ENCODE results near the gene SYT2.
"Not testable (repeated sequence)": the region's sequence is repeated elsewhere in the genome, so short reads cannot be mapped to it uniquely, and the experiment has no call there.

Gene SYT2

DNA sequence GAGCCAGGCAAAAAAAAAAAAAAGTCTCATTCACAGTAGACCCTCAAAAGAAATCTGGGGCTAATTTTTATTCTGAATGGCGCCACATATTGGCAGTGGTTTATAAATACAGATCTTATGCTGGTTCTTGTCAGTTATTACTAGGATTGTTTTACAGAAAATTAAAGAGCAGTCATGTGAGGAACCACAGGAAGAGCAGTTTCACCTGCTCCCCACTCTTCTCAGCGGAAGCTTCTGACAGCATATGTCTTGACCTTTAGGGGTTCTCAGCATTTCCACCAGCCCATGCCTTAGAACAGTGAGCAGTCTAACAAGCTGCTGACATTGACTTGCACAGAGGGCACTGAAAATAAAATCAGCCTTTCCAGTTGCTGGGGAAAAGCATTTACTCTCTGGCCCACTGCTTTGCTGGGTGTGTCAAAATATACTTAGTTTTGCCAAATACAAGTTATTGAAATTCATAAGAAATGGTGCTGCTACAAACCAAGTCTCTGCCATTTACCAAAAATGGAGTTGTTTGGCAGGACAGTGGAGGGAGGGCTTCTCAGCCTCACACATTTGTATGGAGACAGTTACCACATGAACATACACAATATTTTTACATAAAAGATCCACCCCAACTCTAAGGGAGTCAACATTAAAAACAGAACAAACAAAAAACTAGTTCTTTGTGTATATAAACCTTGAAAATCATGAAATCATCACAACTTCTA is 144.2 kb downstream of the SYT2 start:
- DNase-seq: no peak

DNA sequence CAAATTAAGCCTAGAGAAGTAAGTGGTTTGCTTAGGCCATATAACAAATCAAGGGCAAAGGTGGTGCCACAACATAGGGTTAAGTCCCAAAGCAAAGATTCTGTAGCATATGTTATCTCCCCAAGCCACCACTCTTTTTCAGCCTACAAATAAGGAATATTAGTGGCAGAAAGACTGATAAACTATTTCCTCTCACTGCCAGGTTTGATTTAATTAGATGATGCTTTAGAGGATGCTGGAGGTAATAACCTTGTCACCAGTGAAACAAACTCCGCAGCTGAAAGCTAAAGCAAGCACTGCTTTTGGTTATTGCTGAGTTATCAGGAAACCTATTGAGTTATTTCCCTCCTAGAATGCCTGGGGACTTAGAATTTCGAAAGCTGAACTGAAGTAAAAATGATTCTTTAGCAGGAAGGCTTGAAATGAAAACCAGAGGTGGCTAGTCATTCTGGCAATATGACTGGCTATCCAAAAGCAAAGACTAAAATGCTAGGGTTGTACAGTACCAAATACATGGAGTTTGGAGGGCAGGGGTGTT is 145.2 kb downstream of the SYT2 start:
- no peak for DNase-seq

DNA sequence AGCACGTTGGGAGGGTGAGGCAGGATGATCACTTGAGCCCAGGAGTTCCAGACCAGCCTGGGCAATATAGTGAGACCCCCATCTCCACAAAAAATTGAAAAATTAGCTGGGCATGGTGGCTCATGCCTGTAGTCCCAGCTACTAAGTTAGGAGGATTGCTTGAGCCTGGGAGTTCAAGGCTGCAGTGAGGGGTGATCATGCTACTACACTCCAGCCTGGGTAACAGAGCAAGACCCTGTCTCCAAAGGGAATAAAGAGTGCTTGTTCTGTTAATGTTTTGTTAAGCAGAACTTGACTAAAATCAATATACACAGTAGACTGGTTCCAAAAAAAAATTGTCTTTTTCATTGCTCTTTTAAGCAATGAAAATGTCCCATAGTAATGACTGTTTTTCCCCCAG is 146.4 kb downstream of the SYT2 start:
- no peak for DNase-seq

DNA sequence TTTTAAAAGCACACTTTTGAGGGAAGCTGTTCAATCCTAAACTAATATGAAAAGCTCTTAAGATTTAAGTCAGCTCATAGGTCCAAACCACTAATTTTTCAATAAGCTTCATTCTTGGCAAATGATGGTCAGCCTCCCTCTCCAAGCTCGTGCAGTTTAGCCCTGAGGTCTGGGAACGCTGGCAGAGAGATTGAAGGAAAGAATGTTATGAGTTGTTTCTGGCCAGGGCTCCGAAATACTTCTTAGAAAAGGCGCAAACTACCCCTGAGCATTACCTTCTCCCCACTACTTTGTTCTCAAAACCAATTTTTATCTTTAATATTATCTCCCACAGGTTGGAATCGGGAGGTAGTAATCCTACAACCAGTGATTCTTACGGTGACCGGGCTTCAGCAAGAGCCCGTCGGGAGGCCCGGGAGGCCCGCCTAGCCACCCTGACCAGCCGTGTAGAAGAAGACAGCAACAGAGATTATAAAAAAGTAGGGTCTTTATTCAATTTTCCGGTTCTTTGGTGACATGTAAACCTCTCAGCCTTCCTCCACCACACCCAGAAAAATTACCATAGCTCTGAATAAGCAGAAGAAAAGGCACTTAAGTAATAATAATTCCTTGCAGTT is 147.7 kb downstream of the SYT2 start:
- no peak for DNase-seq

DNA sequence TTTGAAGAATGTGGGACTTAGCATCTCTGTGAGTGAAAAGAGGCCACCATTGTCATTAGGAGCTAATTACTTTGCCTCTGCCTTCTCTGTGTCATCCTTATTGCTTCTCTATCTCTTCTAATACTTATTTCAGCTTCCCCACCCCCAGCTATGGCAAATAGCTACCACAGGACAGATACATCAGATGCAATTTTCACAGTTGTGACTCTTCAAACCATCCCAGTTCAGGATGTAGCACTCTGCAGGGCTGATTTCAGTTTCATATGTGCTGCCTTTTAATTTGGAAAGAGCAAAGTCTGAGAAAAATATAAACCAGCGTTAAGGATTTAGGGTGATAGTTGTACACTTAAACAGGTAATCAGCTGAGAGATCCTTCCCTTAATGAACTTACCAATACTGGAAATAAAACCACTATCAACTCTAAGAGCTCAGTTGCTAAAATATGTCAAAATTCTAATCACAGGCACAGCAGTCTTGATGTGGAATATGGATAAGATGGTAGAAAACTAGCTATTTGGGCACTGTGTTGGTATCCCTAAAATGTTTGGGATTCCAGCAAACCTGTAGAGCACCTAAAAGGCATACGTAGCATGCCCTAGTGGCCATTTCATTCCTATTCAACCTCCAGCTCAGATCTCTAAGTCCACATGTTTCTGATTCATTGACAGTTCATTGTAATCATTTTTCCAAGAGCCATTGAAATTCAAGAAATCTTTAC is 148.4 kb downstream of the SYT2 start:
- no peak for DNase-seq

DNA sequence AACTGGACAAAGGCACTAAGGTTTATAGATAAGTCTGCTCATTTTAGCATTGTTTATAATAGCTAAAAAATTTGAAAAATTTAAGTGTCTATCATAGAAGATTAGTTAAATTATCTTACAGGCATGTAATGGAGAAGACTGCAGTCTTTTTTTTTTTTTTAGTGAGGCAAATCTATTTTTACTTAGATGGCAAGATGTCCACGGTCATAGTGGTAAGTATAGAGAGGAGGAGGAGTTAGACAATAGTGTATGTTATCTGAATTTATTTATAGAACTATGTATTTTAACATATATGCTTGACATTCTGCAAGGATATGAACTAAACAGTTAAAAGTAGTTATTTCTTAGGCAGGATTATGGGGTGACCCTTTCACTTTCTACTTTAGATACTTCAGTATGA is 149.0 kb downstream of the SYT2 start:
- DNase-seq: no peak

DNA sequence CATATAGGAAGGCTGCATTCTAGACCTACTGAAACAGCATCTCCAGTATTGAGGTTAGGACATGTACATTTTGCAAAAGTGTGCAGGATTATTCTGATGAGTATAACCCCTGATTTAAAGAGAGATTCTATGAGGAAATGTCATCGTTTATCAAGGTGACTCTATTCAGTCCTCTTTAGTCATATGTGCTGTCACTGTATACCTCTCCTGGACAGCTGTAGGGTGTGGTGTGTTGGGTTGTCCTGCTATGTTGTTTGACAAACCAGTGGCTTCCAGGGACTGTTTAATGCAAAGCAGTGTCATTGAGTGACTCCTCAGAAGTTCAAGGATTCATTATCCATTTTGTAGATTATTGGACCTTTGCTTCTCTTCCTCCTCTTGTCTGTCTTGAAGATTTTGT is 152.6 kb downstream of the SYT2 start:
- not testable (repeated sequence) for DNase-seq

DNA sequence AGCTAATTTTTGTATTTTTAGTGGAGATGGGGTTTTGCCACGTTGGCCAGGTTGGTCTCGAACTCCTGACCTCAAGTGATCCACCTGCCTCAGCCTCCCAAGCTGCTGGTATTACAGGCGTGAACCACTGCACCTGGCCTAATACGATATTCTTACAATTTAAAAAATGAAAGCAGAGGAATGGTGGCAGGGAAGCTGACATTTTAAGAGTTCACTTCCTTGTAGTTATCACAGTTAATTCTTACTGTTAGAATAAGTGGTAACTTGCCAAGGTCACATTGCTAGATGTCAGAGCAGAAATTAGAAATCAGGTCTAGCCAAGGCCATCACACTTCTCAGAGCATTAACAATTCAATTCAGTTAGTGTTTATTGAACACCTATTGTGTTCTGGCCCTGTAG is 154.2 kb downstream of the SYT2 start:
- DNase-seq: not testable (repeated sequence)

DNA sequence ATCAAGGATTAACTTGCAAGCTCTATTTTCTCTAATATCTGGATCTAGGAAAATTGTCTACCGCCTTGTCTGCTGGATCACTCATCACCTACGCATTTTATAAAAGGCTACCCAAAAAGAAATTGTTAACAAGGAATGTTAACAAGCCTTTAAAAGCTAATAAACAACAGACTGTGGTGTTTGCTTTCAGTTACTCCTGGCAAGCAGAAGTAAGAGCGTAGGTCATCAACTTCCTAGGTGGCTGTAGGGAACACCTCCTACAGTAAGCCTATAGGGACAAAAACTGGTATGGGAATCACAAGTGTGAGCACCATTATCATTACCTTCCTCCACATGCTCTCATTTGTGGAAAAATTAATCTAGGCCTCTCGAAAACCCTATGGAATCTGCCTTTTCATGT is 155.6 kb downstream of the SYT2 start:
- not testable (repeated sequence) for DNase-seq

DNA sequence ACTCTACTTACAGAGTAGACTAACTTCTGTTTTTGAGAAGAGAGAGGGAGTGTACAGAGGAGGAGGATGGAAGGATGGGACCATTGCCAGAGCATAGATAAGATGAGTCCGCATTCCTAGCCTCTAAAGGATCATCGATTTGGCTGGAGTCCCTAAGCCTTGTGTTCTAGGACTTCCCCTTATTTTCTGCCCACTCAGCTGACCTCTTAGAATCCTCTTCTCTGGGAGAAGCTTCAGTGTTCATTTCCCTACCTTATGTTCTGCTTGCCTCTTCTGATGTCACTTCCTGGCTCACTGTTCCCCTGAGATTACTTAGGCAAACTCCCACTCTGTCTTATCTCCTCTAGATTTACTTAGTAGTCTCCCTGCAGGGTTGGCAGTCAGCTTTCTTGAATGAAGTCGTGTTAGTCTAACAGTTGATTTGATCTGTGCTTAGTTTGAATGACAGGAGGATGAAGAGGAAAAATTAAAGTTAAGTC is 156.7 kb downstream of the SYT2 start:
- no peak for DNase-seq

DNA sequence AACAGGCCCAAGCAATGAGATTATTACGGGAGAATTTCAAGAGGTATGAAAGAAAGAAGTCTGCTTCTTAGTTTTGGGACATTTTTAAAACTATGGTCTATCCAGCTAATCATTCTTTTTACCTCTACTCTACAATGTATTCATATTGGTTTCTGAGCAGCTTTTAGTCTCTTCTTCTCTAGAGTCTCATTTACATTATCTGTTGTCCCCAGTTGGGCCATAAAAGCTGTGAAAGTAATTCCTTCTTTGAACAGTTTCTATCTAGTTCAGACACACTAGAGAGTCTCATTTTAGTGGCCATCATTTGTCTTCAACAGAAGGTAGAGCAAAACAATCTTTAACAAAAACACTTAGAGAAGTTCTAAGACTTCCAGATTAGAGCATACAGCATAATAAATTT is 157.2 kb downstream of the SYT2 start:
- DNase-seq: not testable (repeated sequence)

DNA sequence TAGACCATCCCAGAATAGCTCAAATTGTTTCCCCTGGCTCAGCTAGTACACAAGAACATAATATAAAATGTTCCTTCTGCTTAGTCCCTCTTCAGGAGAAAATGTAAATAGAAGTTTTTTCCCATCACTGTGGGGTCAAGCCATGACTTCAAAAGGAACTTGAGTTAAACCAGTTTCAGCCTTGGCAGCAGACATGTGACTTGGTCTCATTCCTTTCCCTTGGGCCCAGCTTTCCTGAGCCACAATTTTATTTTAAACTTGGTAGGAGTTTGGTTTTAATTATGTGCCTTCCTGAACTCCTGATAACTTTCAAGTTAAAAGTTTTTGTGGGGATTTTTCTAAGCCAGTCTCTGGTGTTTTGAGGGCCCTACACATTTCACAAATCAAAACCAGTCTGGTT is 157.6 kb downstream of the SYT2 start:
- not testable (repeated sequence) for DNase-seq

DNA sequence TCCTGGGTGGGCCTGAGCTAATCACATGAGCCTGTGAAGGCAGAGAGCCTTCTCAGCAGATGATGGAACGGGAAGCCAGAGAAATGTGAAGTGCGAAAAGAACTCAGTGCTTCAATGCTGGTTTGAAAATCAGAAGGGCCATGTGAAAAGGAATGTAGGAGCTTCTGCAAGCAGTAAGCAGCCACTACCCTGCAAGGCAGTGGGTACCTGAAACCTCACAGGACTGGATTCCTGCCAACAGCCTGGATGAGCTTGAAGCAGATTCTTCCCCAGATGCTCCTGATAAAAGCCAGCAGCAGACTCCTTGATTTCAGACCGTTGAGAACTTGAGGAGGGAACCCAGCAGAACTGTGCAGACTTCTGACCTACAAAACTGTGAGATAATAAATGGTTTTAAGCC is 158.6 kb downstream of the SYT2 start:
- no peak for DNase-seq

DNA sequence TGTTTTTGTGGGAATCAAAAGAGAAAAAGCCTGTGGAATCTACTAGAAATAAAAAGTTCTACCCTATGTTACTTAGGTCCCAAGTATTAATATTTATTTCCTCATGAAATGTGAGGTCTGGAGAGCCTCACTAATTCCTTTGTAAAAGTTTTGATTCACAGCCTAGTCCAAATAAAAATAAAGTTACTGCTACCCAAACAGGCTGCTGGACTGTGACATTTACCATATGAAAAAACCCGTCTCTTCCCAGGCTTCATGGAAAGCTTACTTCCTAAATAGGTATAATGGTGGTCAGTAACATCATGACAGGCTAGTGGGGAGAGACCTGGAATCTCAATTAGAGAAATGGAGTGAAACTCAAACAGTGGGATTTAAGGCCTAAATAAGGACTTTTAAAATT is 160.2 kb downstream of the SYT2 start:
- not testable (repeated sequence) for DNase-seq

DNA sequence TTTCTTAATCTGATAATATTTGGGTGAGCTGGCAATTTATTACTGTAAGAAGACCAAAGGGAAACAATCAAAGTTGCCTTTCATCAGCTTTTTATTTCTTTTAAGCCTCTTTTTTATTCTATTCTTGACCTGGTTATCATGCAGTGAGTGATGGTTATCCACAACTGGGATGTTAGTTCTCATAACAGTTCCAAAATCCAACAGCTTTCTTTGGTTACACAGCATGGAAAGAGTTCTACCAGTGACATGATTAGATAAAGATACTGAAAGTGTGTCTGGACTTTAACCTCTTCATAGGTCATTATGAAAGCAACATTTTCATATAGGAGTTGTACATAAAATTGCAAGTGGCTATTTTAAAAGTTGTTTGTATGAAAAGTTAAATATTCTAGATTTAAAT is 163.0 kb downstream of the SYT2 start:
- DNase-seq: no peak

DNA sequence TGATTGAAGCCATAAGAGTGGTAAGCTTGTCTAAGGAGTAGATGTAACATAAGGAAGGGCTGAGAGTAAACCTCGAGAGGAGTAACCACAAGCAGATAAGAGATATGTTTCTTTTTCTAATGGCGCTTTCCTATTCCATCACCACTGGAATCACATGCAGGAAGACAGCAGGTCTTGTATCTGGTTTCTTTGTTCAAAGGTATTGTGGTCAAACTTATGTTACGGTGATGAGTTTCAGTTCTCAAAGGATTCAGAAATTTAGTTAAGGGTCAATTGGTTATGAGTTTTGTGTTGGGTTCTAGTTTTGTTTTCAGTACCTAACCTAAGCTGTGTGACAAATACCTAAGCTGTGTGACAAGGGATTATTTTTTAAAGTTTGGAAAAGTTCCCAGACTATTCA is 163.5 kb downstream of the SYT2 start:
- DNase-seq: not testable (repeated sequence)

DNA sequence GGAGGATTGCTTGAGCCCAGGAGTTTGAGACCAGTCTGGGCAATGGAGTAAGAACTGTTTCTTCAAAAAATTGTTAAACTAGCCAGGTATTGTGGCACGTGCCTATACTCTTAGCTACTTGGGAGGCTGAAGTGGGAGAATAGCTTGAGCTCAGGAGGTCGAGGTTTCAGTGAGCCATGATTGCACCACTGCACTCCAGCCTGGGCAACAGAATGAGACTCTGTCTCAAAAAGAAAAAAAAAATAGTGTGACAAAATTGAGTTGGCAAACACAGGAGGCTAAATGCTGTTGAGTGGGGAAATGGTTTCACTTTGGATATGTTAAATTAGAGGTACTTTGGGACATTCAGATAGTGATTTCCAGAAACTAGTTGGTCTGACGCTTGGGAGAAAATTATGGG is 163.9 kb downstream of the SYT2 start:
- DNase-seq: not testable (repeated sequence)

DNA sequence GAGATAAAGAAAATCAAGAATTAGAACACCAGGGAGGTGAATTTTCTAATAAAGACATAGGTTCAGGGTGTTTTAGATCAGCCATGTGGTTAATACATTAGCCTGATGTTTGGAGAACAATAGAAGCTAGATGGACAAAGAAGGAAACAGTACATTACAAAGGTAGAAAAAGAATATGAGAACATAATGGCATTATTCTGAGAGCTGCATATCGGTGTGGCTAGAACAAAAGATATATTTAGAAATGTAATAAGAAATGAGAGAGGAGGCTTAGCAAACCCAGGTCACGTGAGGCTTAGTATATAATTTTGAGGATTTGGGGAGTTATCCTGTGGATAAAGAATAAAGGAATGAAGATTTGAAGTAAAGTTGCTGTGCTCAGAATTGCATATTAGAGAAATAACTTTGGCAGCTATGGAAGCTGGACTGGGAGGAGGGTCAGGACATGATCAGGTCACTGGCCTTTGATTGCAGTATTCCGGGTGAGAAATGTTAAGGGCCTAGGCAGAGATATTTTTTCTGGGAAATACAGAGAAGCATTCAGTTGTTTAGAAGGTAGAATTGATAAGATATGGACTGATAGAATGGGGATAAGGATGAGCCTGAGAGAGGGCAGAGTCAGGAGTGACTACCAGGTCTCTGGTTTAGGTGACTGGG is 164.5 kb downstream of the SYT2 start:
- DNase-seq: not testable (repeated sequence)

DNA sequence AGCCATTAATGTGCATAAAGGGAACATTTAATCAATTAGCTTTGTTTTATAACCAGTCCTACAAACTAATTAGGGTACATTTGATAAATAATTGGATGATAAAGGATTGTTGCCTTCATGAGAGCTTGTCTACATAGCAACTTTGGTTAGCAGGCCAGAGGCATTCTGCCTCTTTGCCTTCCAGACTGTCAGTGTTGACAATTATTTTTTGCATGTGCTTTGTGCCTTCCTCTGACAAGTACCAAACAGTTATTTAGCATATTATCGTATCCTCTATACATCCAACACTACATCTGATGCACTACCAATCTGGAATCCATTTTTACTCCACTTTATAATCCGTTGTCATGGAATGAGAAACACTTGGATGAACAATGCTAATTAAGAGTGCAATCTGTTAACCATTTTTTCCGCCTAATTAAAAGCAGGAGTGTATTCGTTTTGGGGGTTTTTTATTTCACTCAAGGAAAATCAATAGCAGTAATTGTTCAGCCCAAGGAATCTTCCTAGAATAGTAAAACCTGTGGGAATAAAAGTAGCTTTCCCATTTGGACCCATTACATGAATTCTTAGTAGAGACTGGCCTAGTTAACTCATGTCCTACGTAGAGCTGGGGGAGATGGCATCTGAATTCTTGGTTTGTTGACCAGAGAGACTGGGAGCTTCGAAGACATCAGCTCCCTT is 165.3 kb downstream of the SYT2 start:
- peak; percentile 66 for DNase-seq

DNA sequence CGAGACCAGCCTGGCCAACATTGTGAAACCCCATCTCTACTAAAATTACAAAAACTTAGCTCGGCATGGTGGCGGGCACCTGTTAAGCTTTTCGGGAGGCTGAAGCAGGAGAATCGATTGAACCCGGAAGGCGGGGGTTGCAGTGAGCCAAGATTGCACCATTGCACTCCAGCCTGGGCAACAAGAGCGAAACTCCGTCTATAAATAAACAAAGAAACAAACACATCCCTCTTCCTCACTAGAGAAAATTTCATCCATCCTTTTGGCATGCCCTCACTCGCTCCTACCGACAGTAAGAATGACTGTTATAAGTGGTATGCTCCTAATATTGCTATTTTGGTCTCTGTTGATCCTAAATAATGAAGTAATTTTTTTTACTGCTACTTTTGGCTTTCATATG is 166.7 kb downstream of the SYT2 start:
- DNase-seq: not testable (repeated sequence)

DNA sequence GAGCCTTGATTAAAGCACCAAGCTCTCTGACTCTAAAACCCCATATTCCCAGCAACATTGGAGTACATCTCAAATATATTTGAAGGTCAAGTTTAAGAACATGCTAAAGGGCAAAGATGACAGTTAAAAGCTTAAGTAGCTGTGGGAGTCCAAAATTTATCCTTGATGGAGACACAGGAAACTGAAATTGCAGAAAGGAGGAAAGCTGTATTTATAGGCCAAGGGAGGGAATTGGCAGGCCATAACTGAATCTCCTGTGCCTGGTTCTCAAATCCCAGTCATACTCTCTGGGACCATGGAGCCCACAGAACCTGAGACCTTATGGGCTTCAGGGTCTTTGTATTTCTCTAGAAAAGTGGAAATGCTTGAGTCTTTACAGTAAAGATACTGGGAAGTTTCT is 167.8 kb downstream of the SYT2 start:
- DNase-seq: not testable (repeated sequence)

DNA sequence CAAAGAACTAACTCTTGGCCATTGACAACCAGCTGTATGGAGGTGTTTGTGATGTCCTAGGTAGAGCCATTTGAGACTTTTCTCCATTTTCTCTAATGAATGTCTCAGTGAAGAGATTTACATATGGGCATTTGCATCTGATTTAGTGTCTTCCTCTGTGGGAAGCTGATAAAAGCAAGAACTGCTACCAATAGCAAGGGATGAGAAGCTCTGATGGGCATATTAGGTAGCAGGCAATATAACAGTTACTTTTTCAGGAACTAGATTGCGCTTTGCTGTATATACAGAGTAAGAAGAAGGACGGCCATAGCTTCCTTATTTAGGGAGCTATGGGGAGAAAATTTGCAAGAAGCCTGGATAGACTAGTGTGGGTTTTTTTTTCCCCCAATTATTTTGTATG is 169.4 kb downstream of the SYT2 start:
- DNase-seq: not testable (repeated sequence)

Data from NCI-H1694 treated with DMSO at 0.1 percent for 48 hours (cell line).